Measurements from ENCODE around the gene ANK2.

ANK2 gene

DNA sequence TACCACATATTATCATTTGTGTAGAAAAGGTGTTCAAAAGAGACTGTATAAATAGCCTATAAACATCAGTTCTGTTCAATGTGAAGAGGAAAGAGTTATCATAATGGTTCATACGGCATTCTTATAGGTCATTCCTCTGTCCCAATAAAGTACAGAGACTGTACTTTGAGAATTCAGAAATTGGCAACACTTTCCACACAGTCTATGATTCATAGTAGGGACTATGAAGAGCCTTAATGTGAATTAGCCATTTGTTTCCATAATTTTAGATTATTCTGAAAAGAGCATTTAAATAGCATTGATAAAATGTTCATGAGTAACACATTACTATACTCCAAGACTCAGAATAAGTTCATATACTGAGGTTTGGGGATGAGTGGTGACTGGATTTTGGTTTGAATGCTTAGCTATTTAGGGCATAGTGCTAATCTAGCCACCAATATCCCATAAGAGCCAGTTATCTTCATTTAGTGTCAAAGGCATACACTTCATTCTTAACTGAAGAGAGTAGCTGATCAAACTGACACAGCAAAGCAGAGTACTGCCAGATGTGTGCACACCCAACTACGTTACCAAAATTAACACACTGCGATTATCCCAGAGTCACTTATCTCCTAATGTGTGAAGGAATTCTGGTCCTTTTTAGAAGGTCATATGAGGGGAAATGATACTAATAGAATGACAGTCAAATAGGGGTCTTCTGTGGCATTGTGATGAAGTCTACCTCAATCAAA, 10.2 kb downstream of the ANK2 start:
- H3K9ac ChIP-seq (ENCODE audit: low read length) = no peak overlapping the region
- H3K36me3 ChIP-seq (ENCODE audit: insufficient read depth, low read length) = no peaks in the 10 kb centered on the region
- H3K79me2 ChIP-seq (ENCODE audit: insufficient read depth, low read length) = no peaks in the 10 kb centered on the region
- H2AFZ ChIP-seq (ENCODE audit: low read length) = no peak overlapping the region
- no peak overlapping the region for H3K27ac ChIP-seq (ENCODE audit: low read depth, low read length, poor library complexity, severe bottlenecking)
- H3K27me3 ChIP-seq (ENCODE audit: insufficient read depth, low read length) = no peaks in the 10 kb centered on the region
- H3K9me3 ChIP-seq (ENCODE audit: low read length) = no peaks in the 10 kb centered on the region
- no peaks in the 10 kb centered on the region for H3K4me1 ChIP-seq (ENCODE audit: insufficient read depth, low read length, severe bottlenecking)
- no peak overlapping the region for H3K4me3 ChIP-seq (ENCODE audit: low read depth, low read length, poor library complexity, severe bottlenecking)
- no peak overlapping the region for H3K4me2 ChIP-seq (ENCODE audit: low read length)
- H4K20me1 ChIP-seq (ENCODE audit: insufficient read depth, low read length) = no peaks in the 10 kb centered on the region
- peaks cover 5% of the 10 kb centered on the region; the same call in 1 of the 2 replicates for H3F3A ChIP-seq (ENCODE audit: insufficient read depth, low read length)
- no peaks in the 10 kb centered on the region for H3K9me2 ChIP-seq (ENCODE audit: low read depth, low read length)
- TF ChIP-seq, protein P1, sequence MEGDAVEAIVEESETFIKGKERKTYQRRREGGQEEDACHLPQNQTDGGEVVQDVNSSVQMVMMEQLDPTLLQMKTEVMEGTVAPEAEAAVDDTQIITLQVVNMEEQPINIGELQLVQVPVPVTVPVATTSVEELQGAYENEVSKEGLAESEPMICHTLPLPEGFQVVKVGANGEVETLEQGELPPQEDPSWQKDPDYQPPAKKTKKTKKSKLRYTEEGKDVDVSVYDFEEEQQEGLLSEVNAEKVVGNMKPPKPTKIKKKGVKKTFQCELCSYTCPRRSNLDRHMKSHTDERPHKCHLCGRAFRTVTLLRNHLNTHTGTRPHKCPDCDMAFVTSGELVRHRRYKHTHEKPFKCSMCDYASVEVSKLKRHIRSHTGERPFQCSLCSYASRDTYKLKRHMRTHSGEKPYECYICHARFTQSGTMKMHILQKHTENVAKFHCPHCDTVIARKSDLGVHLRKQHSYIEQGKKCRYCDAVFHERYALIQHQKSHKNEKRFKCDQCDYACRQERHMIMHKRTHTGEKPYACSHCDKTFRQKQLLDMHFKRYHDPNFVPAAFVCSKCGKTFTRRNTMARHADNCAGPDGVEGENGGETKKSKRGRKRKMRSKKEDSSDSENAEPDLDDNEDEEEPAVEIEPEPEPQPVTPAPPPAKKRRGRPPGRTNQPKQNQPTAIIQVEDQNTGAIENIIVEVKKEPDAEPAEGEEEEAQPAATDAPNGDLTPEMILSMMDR (IDR thresholded peaks at IDR 0.05; ENCODE audit: low read length) = no peak
- TF ChIP-seq EZH2 (IDR thresholded peaks at IDR 0.05; ENCODE audit: borderline replicate concordance, low read length) = no peak

DNA sequence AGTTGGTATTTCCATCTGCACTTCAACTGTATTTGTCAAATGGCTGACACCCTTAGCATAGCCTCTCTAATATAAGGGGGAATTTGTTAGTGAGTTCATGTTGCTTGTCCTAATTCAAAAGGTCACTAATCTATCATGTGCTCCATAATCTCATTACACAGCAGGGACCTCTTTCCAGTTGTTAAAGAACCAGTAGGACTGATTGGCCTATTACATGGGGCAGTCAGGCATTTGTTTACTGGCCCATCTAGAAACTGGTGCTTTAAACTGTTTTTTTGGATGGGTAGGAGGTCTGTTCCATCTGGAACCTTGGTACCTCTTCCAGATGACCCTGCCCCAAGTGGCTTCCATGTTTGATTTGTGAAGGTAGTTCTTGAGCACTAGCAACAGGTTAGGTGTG, 11.4 kb downstream of the ANK2 start:
- Histone ChIP-seq H3F3A (ENCODE audit: insufficient read depth, low read length) (peaks cover 5% of the 10 kb centered on the region; the same call in 1 of the 2 replicates), H2AFZ (ENCODE audit: low read length) (no peak overlapping the region), H3K4me3 (ENCODE audit: low read depth, low read length, poor library complexity, severe bottlenecking) (no peak overlapping the region), H4K20me1 (ENCODE audit: insufficient read depth, low read length) (no peaks in the 10 kb centered on the region), H3K9ac (ENCODE audit: low read length) (no peak overlapping the region), H3K27me3 (ENCODE audit: insufficient read depth, low read length) (no peaks in the 10 kb centered on the region), H3K79me2 (ENCODE audit: insufficient read depth, low read length) (no peaks in the 10 kb centered on the region), H3K4me2 (ENCODE audit: low read length) (no peak overlapping the region), H3K36me3 (ENCODE audit: insufficient read depth, low read length) (no peaks in the 10 kb centered on the region), H3K4me1 (ENCODE audit: insufficient read depth, low read length, severe bottlenecking) (no peaks in the 10 kb centered on the region), H3K9me2 (ENCODE audit: low read depth, low read length) (no peaks in the 10 kb centered on the region), H3K27ac (ENCODE audit: low read depth, low read length, poor library complexity, severe bottlenecking) (no peak overlapping the region), H3K9me3 (ENCODE audit: low read length) (no peaks in the 10 kb centered on the region)
- no peak for TF ChIP-seq EZH2 (IDR thresholded peaks at IDR 0.05; ENCODE audit: borderline replicate concordance, low read length)
- TF ChIP-seq, protein P1 (IDR thresholded peaks at IDR 0.05; ENCODE audit: low read length) = no peak

DNA sequence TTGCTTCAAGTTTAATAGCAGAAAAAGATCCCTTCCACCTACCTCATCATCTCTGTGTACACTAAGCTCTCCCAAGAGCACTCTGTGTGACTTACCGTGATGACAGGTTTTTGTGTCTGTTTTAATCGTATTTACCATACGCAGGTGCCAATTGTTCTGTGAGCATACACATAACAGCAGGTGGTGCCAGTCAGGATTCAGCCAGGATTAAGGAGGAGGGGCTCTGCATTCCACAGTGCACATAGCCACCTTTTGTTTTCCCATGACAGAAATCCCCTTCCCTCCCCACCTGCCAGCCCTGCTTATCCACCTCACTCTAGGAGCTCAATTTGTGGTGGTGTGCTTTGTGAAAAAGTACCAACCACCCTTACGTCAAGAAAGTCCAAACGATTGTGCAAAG, 14.8 kb downstream of the ANK2 start:
- no peak overlapping the region for H3K4me3 ChIP-seq (ENCODE audit: low read depth, low read length, poor library complexity, severe bottlenecking)
- no peaks in the 10 kb centered on the region for H3K9me3 ChIP-seq (ENCODE audit: low read length)
- no peak overlapping the region for H2AFZ ChIP-seq (ENCODE audit: low read length)
- H3K36me3 ChIP-seq (ENCODE audit: insufficient read depth, low read length) = no peaks in the 10 kb centered on the region
- no peak overlapping the region for H3K4me2 ChIP-seq (ENCODE audit: low read length)
- H3F3A ChIP-seq (ENCODE audit: insufficient read depth, low read length) = peaks cover 5% of the 10 kb centered on the region; the same call in 1 of the 2 replicates
- H3K4me1 ChIP-seq (ENCODE audit: insufficient read depth, low read length, severe bottlenecking) = no peaks in the 10 kb centered on the region
- no peaks in the 10 kb centered on the region for H3K79me2 ChIP-seq (ENCODE audit: insufficient read depth, low read length)
- TF ChIP-seq, protein P1 (IDR thresholded peaks at IDR 0.05; ENCODE audit: low read length) = no peak
- TF ChIP-seq EZH2 (IDR thresholded peaks at IDR 0.05; ENCODE audit: borderline replicate concordance, low read length) = no peak
- H3K9ac ChIP-seq (ENCODE audit: low read length) = no peak overlapping the region
- H3K27ac ChIP-seq (ENCODE audit: low read depth, low read length, poor library complexity, severe bottlenecking) = no peak overlapping the region
- H3K27me3 ChIP-seq (ENCODE audit: insufficient read depth, low read length) = no peaks in the 10 kb centered on the region
- no peaks in the 10 kb centered on the region for H3K9me2 ChIP-seq (ENCODE audit: low read depth, low read length)
- H4K20me1 ChIP-seq (ENCODE audit: insufficient read depth, low read length) = no peaks in the 10 kb centered on the region

All from OCI-LY1 (cell line).